Measurements from ENCODE around the gene KIF26B. TPM values are rescaled to one million over a fixed set of nuclear protein-coding genes. Genes with fewer than 3 reads are reported as not detected.
A peak's percentile ranks its signal among the peaks of the same experiment; 100 is the strongest.

Gene KIF26B
- total RNA-seq, 4 donors from 2014 or later: 0.20 to 0.79 (median 0.41) TPM; not detected in 1

- intact Hi-C loops (cut with DNase I; ENCODE audit: low total_unique reads) (no loop called here), in situ Hi-C loops (cut with MboI; ENCODE audit: low pct_ligation_motif_present in 1 of 4, low pct_unique_long_range_greater_than_20kb in 1 of 4, low sequenced_read_pairs in 3 of 4) (no loop called here)
- no peak for DNase-seq
- no peak for TF ChIP-seq CTCF (IDR thresholded peaks at IDR 0.05)
- no peaks in the 10 kb centered on the region for H3K36me3 ChIP-seq
- H3K4me1 ChIP-seq: peaks cover 0 to 7% (median 0%) of the 10 kb centered on the region in 4 donors
- H3K4me3 ChIP-seq: no peak overlapping the region
- WGBS, 2 donors (ENCODE audit: low coverage in 1 of 2): 51 to 62% methylated on average over 3 to 7 of the region's 7 CpGs
- peaks cover 26% of the 10 kb centered on the region for H3K27me3 ChIP-seq
- H3K9me3 ChIP-seq: peaks cover 0 to 4% of the 10 kb centered on the region in 2 donors
- H3K27ac ChIP-seq: no peak overlapping the region
Observed at GRCh38 chr1:245247801-245248200, 93.0 kb downstream of the KIF26B start.

GRCh38 chr1:245248231-245248731, 93.5 kb downstream of the KIF26B start:
- no peak overlapping the region for H3K27ac ChIP-seq
- peaks cover 0 to 7% (median 0%) of the 10 kb centered on the region in 4 donors for H3K4me1 ChIP-seq
- 23 to 47% methylated on average over 10 to 18 of the region's 18 CpGs for WGBS, 2 donors (ENCODE audit: low coverage in 1 of 2)
- no peak overlapping the region for H3K4me3 ChIP-seq
- TF ChIP-seq CTCF (IDR thresholded peaks at IDR 0.05): no peak
- no peak for TF ChIP-seq POLR2AphosphoS5 (IDR thresholded peaks at IDR 0.05)
- no peak for TF ChIP-seq EP300 (IDR thresholded peaks at IDR 0.05; ENCODE audit: low read depth)
- no peak for TF ChIP-seq POLR2A (IDR thresholded peaks at IDR 0.05)
- DNase-seq: no peak
- peaks cover 0 to 4% of the 10 kb centered on the region in 2 donors for H3K9me3 ChIP-seq
- intact Hi-C loops (cut with DNase I; ENCODE audit: low total_unique reads) (no loop called here), in situ Hi-C loops (cut with MboI; ENCODE audit: low pct_ligation_motif_present in 1 of 4, low pct_unique_long_range_greater_than_20kb in 1 of 4, low sequenced_read_pairs in 3 of 4) (no loop called here)
- H3K36me3 ChIP-seq: no peaks in the 10 kb centered on the region
- H3K27me3 ChIP-seq: peaks cover 26% of the 10 kb centered on the region

- WGBS, 2 donors (ENCODE audit: low coverage in 1 of 2): 67 to 71% methylated on average over 3 of the region's 3 CpGs
- intact Hi-C loops (cut with DNase I; ENCODE audit: low total_unique reads): no loop called here
- Histone ChIP-seq H3K4me1 (no peaks in the 10 kb centered on the region), H3K4me3 (no peak overlapping the region), H3K9me3 (no peaks in the 10 kb centered on the region), H3K27ac (no peak overlapping the region), H3K27me3 (peaks cover 60% of the 10 kb centered on the region), H3K36me3 (no peaks in the 10 kb centered on the region)
- DNase-seq: no peak
- TF ChIP-seq POLR2AphosphoS5 (IDR thresholded peaks at IDR 0.05): no peak
- in situ Hi-C loops (cut with MboI; ENCODE audit: low pct_ligation_motif_present in 1 of 4, low pct_unique_long_range_greater_than_20kb in 1 of 4, low sequenced_read_pairs in 3 of 4): no loop called here
Observed at GRCh38 chr1:245255783-245256182, 101.0 kb downstream of the KIF26B start.

- peaks cover 55% of the 10 kb centered on the region for H3K27me3 ChIP-seq
- no peak overlapping the region for H3K27ac ChIP-seq
- 81 to 90% methylated on average over 3 to 6 of the region's 6 CpGs for WGBS, 2 donors (ENCODE audit: low coverage in 1 of 2)
- TF ChIP-seq CTCF (IDR thresholded peaks at IDR 0.05): no peak
- no peak for TF ChIP-seq POLR2A (IDR thresholded peaks at IDR 0.05)
- no peak for TF ChIP-seq EP300 (IDR thresholded peaks at IDR 0.05; ENCODE audit: low read depth)
- TF ChIP-seq POLR2AphosphoS5 (IDR thresholded peaks at IDR 0.05): no peak
- H3K4me3 ChIP-seq: no peak overlapping the region
- no peak for DNase-seq
- H3K9me3 ChIP-seq: no peaks in the 10 kb centered on the region
- intact Hi-C loops (cut with DNase I; ENCODE audit: low total_unique reads) (no loop called here), in situ Hi-C loops (cut with MboI; ENCODE audit: low pct_ligation_motif_present in 1 of 4, low pct_unique_long_range_greater_than_20kb in 1 of 4, low sequenced_read_pairs in 3 of 4) (no loop called here)
- H3K36me3 ChIP-seq: no peaks in the 10 kb centered on the region
- no peaks in the 10 kb centered on the region for H3K4me1 ChIP-seq
Observed at GRCh38 chr1:245256528-245256927, 101.7 kb downstream of the KIF26B start.

GRCh38 chr1:245258271-245258920, 103.6 kb downstream of the KIF26B start:
- no peak for TF ChIP-seq CTCF (IDR thresholded peaks at IDR 0.05)
- TF ChIP-seq EP300 (IDR thresholded peaks at IDR 0.05; ENCODE audit: low read depth): no peak
- TF ChIP-seq POLR2A (IDR thresholded peaks at IDR 0.05): no peak
- TF ChIP-seq POLR2AphosphoS5 (IDR thresholded peaks at IDR 0.05): no peak
- DNase-seq: peak; percentile 26
- H3K9me3 ChIP-seq: no peaks in the 10 kb centered on the region
- in situ Hi-C loops (cut with MboI; ENCODE audit: low pct_ligation_motif_present in 1 of 4, low pct_unique_long_range_greater_than_20kb in 1 of 4, low sequenced_read_pairs in 3 of 4) (no loop called here), intact Hi-C loops (cut with DNase I; ENCODE audit: low total_unique reads) (no loop called here)
- H3K27me3 ChIP-seq: peaks cover 74% of the 10 kb centered on the region
- H3K4me1 ChIP-seq: no peaks in the 10 kb centered on the region
- no peak overlapping the region for H3K4me3 ChIP-seq
- H3K27ac ChIP-seq: no peak overlapping the region
- WGBS, 2 donors (ENCODE audit: low coverage in 1 of 2): 45% methylated on average over 12 of the region's 12 CpGs; no CpG with 5 or more reads in 1 of the 2 donors
- no peaks in the 10 kb centered on the region for H3K36me3 ChIP-seq

All from transverse colon (tissue), 4 donors.